ENCODE data around the gene ADGRD1. TPM values are rescaled to one million over a fixed set of nuclear protein-coding genes. Genes with fewer than 3 reads are reported as not detected.

ADGRD1 gene
- polyA plus RNA-seq, 1 of the 3 experiments (the other 2 are of a cell fraction), result not detected

DNA sequence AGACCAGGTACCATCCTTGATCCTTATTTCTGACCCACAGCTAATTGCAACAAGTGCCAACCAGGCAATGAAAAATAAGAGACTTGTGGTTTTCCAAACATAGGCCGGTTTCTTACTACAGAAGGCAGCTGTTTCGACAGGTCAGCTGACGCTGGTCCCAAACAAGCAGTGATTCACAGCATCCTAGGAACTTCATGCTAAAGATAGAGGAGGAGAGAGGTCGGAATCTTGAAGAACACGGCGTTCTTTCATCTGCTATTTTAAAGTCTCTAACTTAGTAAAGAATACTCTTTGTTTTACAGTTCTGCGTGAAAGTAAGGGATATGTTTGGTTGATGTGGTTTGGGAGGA, 28.1 kb upstream of the ADGRD1 start:
- POLR2A ChIA-PET, result no interaction called here
- Histone ChIP-seq H3K4me1 (ENCODE audit: control insufficient read depth in 1 of 2, insufficient read depth in 2 of 2, low read depth in 1 of 2, low read length in 1 of 2) (no peaks in the 10 kb centered on the region), H3K9me3 (no peaks in the 10 kb centered on the region), H3K9me2 (no peaks in the 10 kb centered on the region), H3F3A (replicated peaks; ENCODE audit: insufficient read depth) (no peaks in the 10 kb centered on the region), H3K4me2 (no peak overlapping the region), H3K79me2 (ENCODE audit: insufficient read depth) (no peaks in the 10 kb centered on the region), H3K27ac (ENCODE audit: low read depth in 2 of 2, low read length in 1 of 2) (no peak overlapping the region), H3K27me3 (ENCODE audit: insufficient read depth) (no peaks in the 10 kb centered on the region), H3K4me3 (ENCODE audit: low read depth in 2 of 2, low read length in 1 of 2) (no peak overlapping the region), H3K9ac (no peak overlapping the region), H4K20me1 (ENCODE audit: insufficient read depth) (no peaks in the 10 kb centered on the region), H2AFZ (ENCODE audit: low read depth) (no peak overlapping the region), H3K36me3 (replicated peaks in 1 of 2; ENCODE audit: control insufficient read depth in 1 of 2, insufficient read depth in 2 of 2, low read length in 1 of 2) (no peaks in the 10 kb centered on the region)
- WGBS (ENCODE audit: low lambda C conversion rate), result 45% methylated on average over 7 of the region's 7 CpGs
- no peak for DNase-seq
- CTCF ChIA-PET, result interaction anchor here (0.6 to 3.3 kb wide), 3 partner anchors 9 to 574 kb away, joined by 3 to 19 read pairs (median 5); no protein-coding TSS in a partner anchor
- TF ChIP-seq MXI1 (IDR thresholded peaks at IDR 0.05; ENCODE audit: low read depth, low read length), result no peak

DNA sequence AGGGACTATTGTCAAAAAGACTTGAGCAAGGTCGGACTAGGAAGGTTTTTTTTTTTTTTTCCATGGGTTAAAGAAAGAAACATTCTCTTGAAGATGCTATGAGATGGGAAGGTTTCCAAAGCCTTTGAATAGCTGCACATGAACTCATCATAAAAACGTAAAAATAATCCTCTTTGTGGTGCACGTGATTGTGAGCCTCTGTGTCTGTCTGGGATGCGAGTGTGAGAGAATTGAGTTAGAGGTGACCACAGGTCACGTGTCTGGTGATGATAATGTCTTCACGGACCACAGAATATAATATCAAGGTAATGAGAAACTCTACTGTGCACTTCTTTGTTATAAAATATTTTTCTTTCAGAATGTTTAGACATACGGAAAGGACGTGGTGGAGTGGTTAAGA, 24.3 kb upstream of the ADGRD1 start:
- peaks cover 0 to 3% of the 10 kb centered on the region in 2 experiments; a peak in 1 of 4 replicates for H3K4me1 ChIP-seq (ENCODE audit: control insufficient read depth in 1 of 2, insufficient read depth in 2 of 2, low read depth in 1 of 2, low read length in 1 of 2)
- no peak overlapping the region for H3K4me3 ChIP-seq (ENCODE audit: low read depth in 2 of 2, low read length in 1 of 2)
- POLR2A ChIA-PET, result interaction anchor here (0.7 kb wide), 1 partner anchor 433 kb away, joined by 3 read pairs; no protein-coding TSS in a partner anchor
- H3K9me3 ChIP-seq, result no peaks in the 10 kb centered on the region
- H3K4me2 ChIP-seq, result no peak overlapping the region
- CTCF ChIA-PET, result interaction anchor here (0.7 to 1.8 kb wide), 3 partner anchors 9 to 33 kb away, joined by 3 to 5 read pairs (median 4); no protein-coding TSS in a partner anchor
- no peaks in the 10 kb centered on the region for H3F3A ChIP-seq (replicated peaks; ENCODE audit: insufficient read depth)
- 32% methylated on average over 8 of the region's 8 CpGs for WGBS (ENCODE audit: low lambda C conversion rate)
- no peaks in the 10 kb centered on the region for H3K27me3 ChIP-seq (ENCODE audit: insufficient read depth)
- TF ChIP-seq, protein P1, sequence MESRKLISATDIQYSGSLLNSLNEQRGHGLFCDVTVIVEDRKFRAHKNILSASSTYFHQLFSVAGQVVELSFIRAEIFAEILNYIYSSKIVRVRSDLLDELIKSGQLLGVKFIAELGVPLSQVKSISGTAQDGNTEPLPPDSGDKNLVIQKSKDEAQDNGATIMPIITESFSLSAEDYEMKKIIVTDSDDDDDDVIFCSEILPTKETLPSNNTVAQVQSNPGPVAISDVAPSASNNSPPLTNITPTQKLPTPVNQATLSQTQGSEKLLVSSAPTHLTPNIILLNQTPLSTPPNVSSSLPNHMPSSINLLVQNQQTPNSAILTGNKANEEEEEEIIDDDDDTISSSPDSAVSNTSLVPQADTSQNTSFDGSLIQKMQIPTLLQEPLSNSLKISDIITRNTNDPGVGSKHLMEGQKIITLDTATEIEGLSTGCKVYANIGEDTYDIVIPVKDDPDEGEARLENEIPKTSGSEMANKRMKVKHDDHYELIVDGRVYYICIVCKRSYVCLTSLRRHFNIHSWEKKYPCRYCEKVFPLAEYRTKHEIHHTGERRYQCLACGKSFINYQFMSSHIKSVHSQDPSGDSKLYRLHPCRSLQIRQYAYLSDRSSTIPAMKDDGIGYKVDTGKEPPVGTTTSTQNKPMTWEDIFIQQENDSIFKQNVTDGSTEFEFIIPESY (IDR thresholded peaks at IDR 0.05; ENCODE audit: borderline replicate concordance, low read depth), result no peak
- TF ChIP-seq, protein P2, sequence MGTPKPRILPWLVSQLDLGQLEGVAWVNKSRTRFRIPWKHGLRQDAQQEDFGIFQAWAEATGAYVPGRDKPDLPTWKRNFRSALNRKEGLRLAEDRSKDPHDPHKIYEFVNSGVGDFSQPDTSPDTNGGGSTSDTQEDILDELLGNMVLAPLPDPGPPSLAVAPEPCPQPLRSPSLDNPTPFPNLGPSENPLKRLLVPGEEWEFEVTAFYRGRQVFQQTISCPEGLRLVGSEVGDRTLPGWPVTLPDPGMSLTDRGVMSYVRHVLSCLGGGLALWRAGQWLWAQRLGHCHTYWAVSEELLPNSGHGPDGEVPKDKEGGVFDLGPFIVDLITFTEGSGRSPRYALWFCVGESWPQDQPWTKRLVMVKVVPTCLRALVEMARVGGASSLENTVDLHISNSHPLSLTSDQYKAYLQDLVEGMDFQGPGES (IDR thresholded peaks at IDR 0.05; ENCODE audit: low read depth, low read length), result no peak
- TF ChIP-seq CHD2 (IDR thresholded peaks at IDR 0.05; ENCODE audit: low read length, partially characterized antibody), result no peak
- H2AFZ ChIP-seq (ENCODE audit: low read depth), result no peak overlapping the region
- no peaks in the 10 kb centered on the region for H4K20me1 ChIP-seq (ENCODE audit: insufficient read depth)
- H3K79me2 ChIP-seq (ENCODE audit: insufficient read depth), result no peaks in the 10 kb centered on the region
- no peak overlapping the region for H3K9ac ChIP-seq
- DNase-seq, result no peak
- H3K9me2 ChIP-seq, result no peaks in the 10 kb centered on the region
- H3K36me3 ChIP-seq (replicated peaks in 1 of 2; ENCODE audit: control insufficient read depth in 1 of 2, insufficient read depth in 2 of 2, low read length in 1 of 2), result no peaks in the 10 kb centered on the region
- no peak overlapping the region for H3K27ac ChIP-seq (ENCODE audit: low read depth in 2 of 2, low read length in 1 of 2)

DNA sequence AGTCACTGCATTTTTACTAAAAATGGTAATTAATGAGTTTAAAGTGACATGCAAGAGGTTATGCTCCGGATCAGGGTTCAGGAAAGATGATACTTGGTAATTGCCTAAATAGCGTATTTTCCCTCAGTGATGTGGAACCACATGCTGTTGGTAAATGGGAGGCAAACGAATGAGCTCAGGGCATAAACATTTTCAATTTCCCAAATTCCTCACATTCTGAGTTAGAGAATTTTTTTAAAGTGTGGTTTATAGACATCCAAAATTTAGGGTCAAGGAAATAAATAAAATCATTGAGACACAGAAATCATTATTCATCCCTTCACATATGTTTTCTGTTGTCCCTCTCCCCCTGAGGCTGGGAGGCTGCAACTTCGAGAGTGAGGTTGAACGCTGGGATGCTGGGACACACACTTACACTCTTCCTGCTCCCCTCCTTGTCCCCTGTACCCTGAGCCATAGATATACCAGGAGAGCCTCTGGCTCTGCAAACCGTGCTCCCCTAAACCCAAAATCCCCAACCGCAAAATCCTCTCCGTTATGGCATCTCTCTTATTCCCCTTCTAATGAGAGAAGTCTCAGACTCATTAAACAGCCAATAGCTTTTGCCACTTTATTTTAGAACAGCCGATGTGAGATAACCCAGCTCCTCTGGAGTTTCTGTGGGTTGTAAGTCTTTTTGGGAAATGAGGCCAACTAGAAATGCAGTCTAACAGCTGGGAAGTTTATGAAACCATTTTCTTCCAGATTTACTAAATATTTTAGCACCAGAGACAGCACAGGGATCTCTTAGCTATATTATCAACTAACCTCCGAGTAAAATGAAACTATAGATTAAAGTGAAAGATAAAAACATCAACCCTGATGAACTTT, 21.4 kb upstream of the ADGRD1 start:
- H3K79me2 ChIP-seq (ENCODE audit: insufficient read depth), result no peaks in the 10 kb centered on the region
- DNase-seq, result no peak
- no peak overlapping the region for H3K4me3 ChIP-seq (ENCODE audit: low read depth in 2 of 2, low read length in 1 of 2)
- ChIA-PET CTCF (interaction anchor here (1.0 to 3.6 kb wide), 3 partner anchors 12 to 16 kb away, joined by 3 to 29 read pairs (median 3); no protein-coding TSS in a partner anchor), POLR2A (no interaction called here)
- H4K20me1 ChIP-seq (ENCODE audit: insufficient read depth), result no peaks in the 10 kb centered on the region
- H3K27me3 ChIP-seq (ENCODE audit: insufficient read depth), result no peaks in the 10 kb centered on the region
- 32% methylated on average over 10 of the region's 10 CpGs for WGBS (ENCODE audit: low lambda C conversion rate)
- H3K9me2 ChIP-seq, result no peaks in the 10 kb centered on the region; the same call in 1 of the 2 replicates
- H2AFZ ChIP-seq (ENCODE audit: low read depth), result no peak overlapping the region
- H3K36me3 ChIP-seq (replicated peaks in 1 of 2; ENCODE audit: control insufficient read depth in 1 of 2, insufficient read depth in 2 of 2, low read length in 1 of 2), result no peaks in the 10 kb centered on the region
- no peak overlapping the region for H3K9ac ChIP-seq
- peaks cover 0 to 3% of the 10 kb centered on the region in 2 experiments; a peak in 1 of 4 replicates for H3K4me1 ChIP-seq (ENCODE audit: control insufficient read depth in 1 of 2, insufficient read depth in 2 of 2, low read depth in 1 of 2, low read length in 1 of 2)
- H3K27ac ChIP-seq (ENCODE audit: low read depth in 2 of 2, low read length in 1 of 2), result no peak overlapping the region
- no peak overlapping the region for H3K4me2 ChIP-seq
- 0 out of 2 replicates have a peak, but pooled peaks cover 4% of the 10 kb centered on the region for H3K9me3 ChIP-seq
- no peaks in the 10 kb centered on the region for H3F3A ChIP-seq (replicated peaks; ENCODE audit: insufficient read depth)
- TF ChIP-seq TAF1 (IDR thresholded peaks at IDR 0.05; ENCODE audit: borderline replicate concordance, low read depth, low read length) (no peak), RAD21 (IDR thresholded peaks at IDR 0.05; ENCODE audit: low read length) (no peak), NFIC (IDR thresholded peaks at IDR 0.05; ENCODE audit: borderline replicate concordance) (no peak), YY1 (IDR thresholded peaks at IDR 0.05; ENCODE audit: low read depth) (no peak), FOXJ3 (CRISPR knock-in tag; IDR thresholded peaks at IDR 0.05) (no peak), EP300 (IDR thresholded peaks at IDR 0.05; ENCODE audit: borderline replicate concordance in 1 of 2, low read depth in 1 of 2, low read length in 1 of 2) (no peak), SMC3 (IDR thresholded peaks at IDR 0.05; ENCODE audit: low read depth, low read length) (no peak), GATA2 (CRISPR knock-in tag; IDR thresholded peaks at IDR 0.05) (no peak)
- TF ChIP-seq, protein P2 (IDR thresholded peaks at IDR 0.05; ENCODE audit: low read depth, low read length), result no peak
- TF ChIP-seq, protein P3, sequence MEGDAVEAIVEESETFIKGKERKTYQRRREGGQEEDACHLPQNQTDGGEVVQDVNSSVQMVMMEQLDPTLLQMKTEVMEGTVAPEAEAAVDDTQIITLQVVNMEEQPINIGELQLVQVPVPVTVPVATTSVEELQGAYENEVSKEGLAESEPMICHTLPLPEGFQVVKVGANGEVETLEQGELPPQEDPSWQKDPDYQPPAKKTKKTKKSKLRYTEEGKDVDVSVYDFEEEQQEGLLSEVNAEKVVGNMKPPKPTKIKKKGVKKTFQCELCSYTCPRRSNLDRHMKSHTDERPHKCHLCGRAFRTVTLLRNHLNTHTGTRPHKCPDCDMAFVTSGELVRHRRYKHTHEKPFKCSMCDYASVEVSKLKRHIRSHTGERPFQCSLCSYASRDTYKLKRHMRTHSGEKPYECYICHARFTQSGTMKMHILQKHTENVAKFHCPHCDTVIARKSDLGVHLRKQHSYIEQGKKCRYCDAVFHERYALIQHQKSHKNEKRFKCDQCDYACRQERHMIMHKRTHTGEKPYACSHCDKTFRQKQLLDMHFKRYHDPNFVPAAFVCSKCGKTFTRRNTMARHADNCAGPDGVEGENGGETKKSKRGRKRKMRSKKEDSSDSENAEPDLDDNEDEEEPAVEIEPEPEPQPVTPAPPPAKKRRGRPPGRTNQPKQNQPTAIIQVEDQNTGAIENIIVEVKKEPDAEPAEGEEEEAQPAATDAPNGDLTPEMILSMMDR (IDR thresholded peaks at IDR 0.05), result no peak

Data from SK-N-SH (cell line).